Stimulated activated CD8-positive, alpha-beta memory T cell treated with anti-CD3 and anti-CD28 coated beads, Interleukin-7, amount 100 ng/mL, for 4 hours (primary cell): ENCODE data around the gene FAT1.

ENCODE experiments used
- DNase-seq, 2 donors: peaks; one replicate each; pipeline ENCODE4 v3.0.0-alpha.2; 2020; ENCODE audit warnings: low read depth in 2 of 2

FAT1 gene

GRCh38 chr4:186653969-186654368, 69.7 kb downstream of the FAT1 start:
- DNase-seq: no peak

GRCh38 chr4:186651624-186652023, 72.0 kb downstream of the FAT1 start:
- no peak for DNase-seq

- no peak for DNase-seq
Observed at GRCh38 chr4:186651181-186651603, 72.5 kb downstream of the FAT1 start.

GRCh38 chr4:186650401-186651180, 73.1 kb downstream of the FAT1 start:
- DNase-seq: no peak

- DNase-seq: no peak
Observed at GRCh38 chr4:186647821-186648220, 75.8 kb downstream of the FAT1 start.

- DNase-seq: no peak
Observed at GRCh38 chr4:186644737-186645261, 78.9 kb downstream of the FAT1 start.

- no peak for DNase-seq
Observed at GRCh38 chr4:186644311-186644638, 79.4 kb downstream of the FAT1 start.

- no peak for DNase-seq
Observed at GRCh38 chr4:186643501-186644310, 80.0 kb downstream of the FAT1 start.

GRCh38 chr4:186642998-186643397, 80.7 kb downstream of the FAT1 start:
- no peak for DNase-seq

GRCh38 chr4:186642530-186642929, 81.1 kb downstream of the FAT1 start:
- no peak for DNase-seq

GRCh38 chr4:186634591-186635128, 89.0 kb downstream of the FAT1 start:
- no peak for DNase-seq

GRCh38 chr4:186633844-186634243, 89.8 kb downstream of the FAT1 start:
- no peak for DNase-seq

- no peak for DNase-seq
Observed at GRCh38 chr4:186630128-186630527, 93.5 kb downstream of the FAT1 start.

- DNase-seq: no peak
Observed at GRCh38 chr4:186628058-186628711, 95.5 kb downstream of the FAT1 start.

GRCh38 chr4:186627226-186627865, 96.3 kb downstream of the FAT1 start:
- DNase-seq: no peak

- DNase-seq: no peak
Observed at GRCh38 chr4:186624951-186625350, 98.7 kb downstream of the FAT1 start.

GRCh38 chr4:186623546-186623945, 100.1 kb downstream of the FAT1 start:
- DNase-seq: no peak

GRCh38 chr4:186622788-186623464, 100.7 kb downstream of the FAT1 start:
- no peak for DNase-seq

- no peak for DNase-seq
Observed at GRCh38 chr4:186621959-186622553, 101.6 kb downstream of the FAT1 start.

GRCh38 chr4:186619088-186619487, 104.6 kb downstream of the FAT1 start:
- DNase-seq: no peak

- no peak for DNase-seq
Observed at GRCh38 chr4:186617921-186618320, 105.7 kb downstream of the FAT1 start.
